ENCODE data around the gene PRCC. TPM values are rescaled to one million over a fixed set of nuclear protein-coding genes. Genes with fewer than 3 reads are reported as not detected.

Gene PRCC
- total RNA-seq, 1 experiment from 2014 or later, result 45.4 TPM

- in situ Hi-C loops (cut with HindIII; ENCODE audit: low sequenced_read_pairs), result no loop called here
- no peak for DNase-seq (ENCODE audit: low spot score)
Measured at GRCh38 chr1:156743367-156744302, 23.7 kb upstream of the PRCC start.

- no peak for DNase-seq (ENCODE audit: low spot score)
- in situ Hi-C loops (cut with HindIII; ENCODE audit: low sequenced_read_pairs), result no loop called here
Measured at GRCh38 chr1:156744344-156744743, 23.0 kb upstream of the PRCC start.

DNA sequence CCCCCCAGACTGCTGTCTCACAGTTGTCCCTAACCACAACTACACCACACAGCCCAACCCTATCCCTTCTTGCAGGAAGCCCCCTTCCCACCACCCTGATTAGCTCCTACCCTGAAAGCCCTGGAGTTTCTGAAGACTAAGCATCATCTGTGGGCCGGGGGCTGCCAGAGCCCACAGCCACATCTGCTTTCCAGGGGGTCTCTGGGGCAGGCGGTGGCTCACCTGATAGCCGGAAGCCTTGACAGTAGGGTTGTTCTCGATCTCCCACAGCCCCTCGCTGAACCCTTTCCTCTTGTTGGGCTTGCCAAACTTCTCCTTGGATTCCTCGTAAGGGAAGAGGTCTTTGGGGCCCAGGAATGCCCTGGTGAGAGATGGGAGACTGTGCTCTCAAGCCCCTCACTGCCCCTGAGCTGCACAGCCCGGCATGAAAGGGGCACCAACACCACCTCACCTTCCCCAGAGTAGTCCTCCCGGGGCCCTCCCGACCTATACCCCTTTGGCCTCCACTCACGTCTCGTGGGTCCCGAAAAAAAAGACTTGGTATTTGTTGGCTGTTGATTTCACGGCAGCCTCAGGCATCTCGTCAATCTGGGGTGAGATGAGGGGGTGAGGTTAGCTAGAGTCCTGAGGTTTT, 22.4 kb upstream of the PRCC start:
- DNase-seq (ENCODE audit: low spot score), result no peak
- in situ Hi-C loops (cut with HindIII; ENCODE audit: low sequenced_read_pairs), result no loop called here

DNA sequence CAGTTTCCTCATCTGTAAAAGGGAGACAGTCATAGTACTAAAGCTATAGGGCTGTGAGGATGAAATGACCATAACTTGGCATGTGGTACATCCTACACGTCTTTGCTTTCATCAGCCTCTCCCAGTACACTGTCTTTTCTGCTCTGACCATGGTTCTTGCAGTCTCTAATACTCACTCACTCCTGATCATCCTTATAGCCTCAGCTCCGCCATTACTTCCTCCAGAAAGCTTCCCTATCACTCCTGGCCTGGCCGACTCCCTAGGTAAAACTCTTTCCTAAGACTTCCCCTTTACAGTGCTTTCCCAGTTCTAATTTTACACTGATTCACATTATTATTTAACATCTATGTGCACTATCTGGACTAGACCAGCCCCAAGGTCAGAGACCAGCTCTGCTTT, 21.5 kb upstream of the PRCC start:
- no peak for DNase-seq (ENCODE audit: low spot score)
- in situ Hi-C loops (cut with HindIII; ENCODE audit: low sequenced_read_pairs), result no loop called here

- in situ Hi-C loops (cut with HindIII; ENCODE audit: low sequenced_read_pairs), result no loop called here
- no peak for DNase-seq (ENCODE audit: low spot score)
Measured at GRCh38 chr1:156746406-156746727, 21.0 kb upstream of the PRCC start.

DNA sequence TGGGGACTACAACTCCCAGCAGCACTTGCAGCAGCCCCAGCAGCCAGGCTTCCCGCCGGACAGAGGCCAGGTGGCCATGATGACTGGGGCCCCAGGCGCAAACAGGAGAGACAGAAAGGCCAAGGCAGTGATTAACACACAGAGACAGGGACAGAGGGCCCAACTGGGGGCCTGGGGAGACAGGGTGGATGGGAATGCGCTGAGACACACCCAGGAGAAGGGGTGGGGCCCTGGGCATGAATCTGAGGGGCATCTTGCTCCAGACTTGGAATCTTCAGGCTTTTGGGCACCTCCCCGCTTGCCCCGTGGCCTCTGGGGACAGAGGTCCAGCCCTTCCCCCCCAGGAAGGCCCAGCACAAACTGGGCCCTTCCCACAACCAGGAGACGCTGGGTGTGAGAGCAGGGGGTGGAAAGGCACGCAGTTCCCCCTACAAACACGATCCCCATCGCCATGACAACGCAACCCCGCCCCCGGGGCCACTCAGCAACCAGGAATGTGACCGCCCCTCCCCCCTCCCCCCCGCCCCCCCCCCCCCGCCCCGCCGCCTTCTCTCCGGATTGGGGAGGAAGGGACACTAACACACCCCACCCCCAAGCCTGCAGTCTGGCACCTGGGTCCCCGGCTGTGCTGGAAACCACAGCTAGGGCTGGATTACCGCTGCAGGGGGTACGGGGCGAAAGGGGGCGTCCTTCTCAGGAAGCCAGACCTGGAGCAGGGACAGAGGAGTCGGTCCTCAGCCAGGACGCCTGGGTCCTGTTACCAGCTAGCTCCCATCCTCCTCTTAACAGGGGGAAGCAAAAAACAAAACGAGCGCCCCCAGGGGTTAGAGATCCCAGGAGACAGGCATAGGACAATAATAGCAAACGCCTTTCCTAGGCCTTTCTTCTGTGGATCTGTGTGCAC, 20.4 kb upstream of the PRCC start:
- DNase-seq (ENCODE audit: low spot score), result peak; percentile 84
- in situ Hi-C loops (cut with HindIII; ENCODE audit: low sequenced_read_pairs), result no loop called here

GRCh38 chr1:156747742-156748669, 19.3 kb upstream of the PRCC start:
- DNase-seq (ENCODE audit: low spot score), result no peak
- in situ Hi-C loops (cut with HindIII; ENCODE audit: low sequenced_read_pairs), result no loop called here

DNA sequence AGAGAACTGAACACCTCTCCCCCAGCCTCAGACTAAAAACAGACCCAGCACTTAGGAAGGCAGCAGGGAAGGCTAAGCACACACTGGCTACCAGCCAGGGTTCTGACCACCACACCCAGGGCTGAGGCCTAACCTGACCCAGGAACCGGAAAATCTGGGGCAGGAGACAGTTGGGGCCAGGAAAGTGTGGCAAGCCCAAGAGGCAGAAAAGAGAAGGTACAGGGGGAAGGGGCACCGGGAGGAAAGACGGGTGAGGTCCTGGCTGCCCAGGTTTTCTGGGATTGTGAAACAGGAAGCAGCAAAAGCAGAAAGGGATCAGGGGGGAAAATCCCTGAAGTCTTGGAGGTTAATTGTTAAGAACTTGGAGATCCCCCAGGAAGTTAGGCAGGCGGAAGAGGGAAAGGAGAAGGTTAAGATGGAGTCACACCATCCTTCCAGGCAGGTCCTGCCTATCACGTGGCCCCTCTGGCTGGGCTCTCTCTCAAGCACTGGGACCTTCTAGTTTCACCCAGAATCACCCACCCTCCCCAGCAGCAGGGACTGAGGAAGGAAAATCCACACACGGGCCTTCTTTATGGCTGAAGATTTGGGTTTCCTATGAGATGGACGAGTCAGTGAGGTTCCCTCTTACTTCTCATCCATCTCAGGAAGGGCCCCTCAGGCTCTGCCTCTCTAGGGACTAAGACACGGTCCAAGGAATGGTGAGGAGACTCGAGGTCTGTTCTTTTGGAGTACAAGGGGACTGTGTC, 18.5 kb upstream of the PRCC start:
- in situ Hi-C loops (cut with HindIII; ENCODE audit: low sequenced_read_pairs), result no loop called here
- DNase-seq (ENCODE audit: low spot score), result no peak

- DNase-seq (ENCODE audit: low spot score), result no peak
- in situ Hi-C loops (cut with HindIII; ENCODE audit: low sequenced_read_pairs), result no loop called here
Measured at GRCh38 chr1:156749419-156750118, 17.8 kb upstream of the PRCC start.

DNA sequence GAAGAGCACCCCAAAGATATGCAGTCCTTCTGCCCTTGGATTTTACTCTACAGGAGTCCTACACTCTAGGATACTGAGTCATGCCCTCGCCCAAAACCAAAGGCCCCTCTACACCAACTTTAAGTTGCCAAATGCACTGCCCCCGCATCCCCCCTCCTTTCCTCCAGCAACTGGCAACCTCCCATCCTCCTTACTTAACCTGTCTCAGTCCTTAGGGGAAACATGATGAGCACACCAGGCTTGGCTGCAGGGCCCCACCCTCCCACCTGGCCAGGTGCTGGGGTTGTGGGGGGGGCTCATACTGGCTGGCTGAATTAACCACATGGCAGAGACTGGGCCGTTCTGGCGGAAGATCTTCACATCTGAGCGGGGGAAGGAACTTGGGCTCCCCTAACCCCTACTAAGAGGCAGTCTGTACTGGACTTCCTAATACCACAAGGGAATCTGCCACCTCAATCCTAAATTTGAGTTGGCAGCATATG, 17.1 kb upstream of the PRCC start:
- DNase-seq (ENCODE audit: low spot score), result no peak
- in situ Hi-C loops (cut with HindIII; ENCODE audit: low sequenced_read_pairs), result no loop called here

- no peak for DNase-seq (ENCODE audit: low spot score)
Measured at GRCh38 chr1:156750711-156751450, 16.5 kb upstream of the PRCC start.

DNA sequence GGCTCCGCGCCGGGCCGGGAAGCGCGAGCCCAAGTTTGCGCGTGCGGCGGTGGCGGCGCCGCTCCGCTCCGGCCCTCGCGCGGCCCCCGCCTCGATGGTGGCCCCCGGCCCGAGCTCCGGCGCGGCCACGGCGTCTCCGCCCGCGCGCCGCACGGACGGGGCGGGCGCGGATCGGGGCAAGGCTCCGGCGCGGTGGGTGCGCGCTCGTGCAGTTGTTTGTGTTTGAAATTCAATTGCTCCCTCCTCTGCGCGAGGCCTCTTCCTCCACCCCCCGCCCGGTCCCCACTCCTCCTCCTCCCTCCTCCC, 15.9 kb upstream of the PRCC start, which contains the start of gene HDGF:
TSS of gene HDGF (minus strand) at position 225 of the 306 bp plus-strand sequence. CDS start 246 bp downstream, outside the sequence.
- no peak for DNase-seq (ENCODE audit: low spot score)
- in situ Hi-C loops (cut with HindIII; ENCODE audit: low sequenced_read_pairs), result no loop called here

More at GRCh38 chr1:156750711-156751450, 16.5 kb upstream of the PRCC start:
- in situ Hi-C loops (cut with HindIII; ENCODE audit: low sequenced_read_pairs), result no loop called here

DNA sequence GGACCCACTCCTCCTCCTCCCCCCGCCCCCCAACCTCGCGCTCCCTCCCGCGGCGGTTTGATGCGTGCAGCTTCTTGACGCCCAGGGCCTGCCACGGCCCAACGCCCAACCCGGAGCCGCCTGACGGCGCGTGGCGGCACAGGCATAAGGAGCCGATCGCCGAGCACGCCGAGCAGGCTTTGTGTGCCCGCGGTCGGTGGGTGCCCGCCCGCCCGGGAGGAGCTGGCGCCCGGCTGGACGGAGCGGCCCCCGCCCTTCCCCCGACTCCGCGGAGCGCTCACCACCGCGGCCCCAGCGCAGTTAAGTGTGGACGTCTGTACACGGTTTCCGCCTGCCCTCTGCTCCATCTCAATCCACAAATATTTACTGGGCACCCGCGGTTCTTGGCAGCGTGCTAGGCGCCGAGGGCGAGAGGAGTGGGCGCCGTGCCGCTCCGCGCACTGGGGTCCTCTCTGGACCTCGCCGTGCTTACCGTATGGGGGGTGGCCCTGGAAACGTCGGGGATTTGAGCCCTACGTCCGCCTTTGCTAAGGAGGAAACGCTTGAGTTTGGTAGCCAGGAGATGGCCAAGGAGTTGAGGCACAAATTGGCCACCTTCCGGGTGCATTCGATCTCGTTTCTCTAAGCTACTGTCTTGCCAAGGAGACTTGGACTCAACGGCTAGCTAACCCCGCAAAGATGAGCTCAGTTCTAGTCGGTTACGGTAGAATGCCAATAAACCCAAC, 15.4 kb upstream of the PRCC start:
- peak; percentile 97 for DNase-seq (ENCODE audit: low spot score)
- in situ Hi-C loops (cut with HindIII; ENCODE audit: low sequenced_read_pairs), result no loop called here

- DNase-seq (ENCODE audit: low spot score), result no peak
- in situ Hi-C loops (cut with HindIII; ENCODE audit: low sequenced_read_pairs), result no loop called here
Measured at GRCh38 chr1:156752843-156753482, 14.4 kb upstream of the PRCC start.

DNA sequence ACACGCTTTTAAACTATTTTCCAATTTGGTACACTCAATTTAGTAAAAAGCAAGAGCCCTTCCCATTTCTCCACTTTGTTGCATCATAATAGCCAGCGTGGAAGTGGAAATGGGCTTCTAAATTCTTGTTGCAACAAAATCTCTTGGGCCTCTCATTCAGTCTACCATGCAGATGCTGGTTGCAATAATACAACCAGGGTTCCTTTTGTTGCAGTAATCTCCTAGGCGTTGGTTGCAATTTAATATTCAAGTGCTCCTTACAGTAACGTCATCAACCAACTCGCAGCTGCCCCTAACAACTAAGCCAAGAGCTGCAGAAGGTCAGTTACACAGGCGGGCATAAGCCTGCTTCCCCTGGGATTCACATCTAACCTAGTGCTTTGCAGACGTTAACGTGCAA, 13.1 kb upstream of the PRCC start:
- in situ Hi-C loops (cut with HindIII; ENCODE audit: low sequenced_read_pairs), result no loop called here
- no peak for DNase-seq (ENCODE audit: low spot score)

- no peak for DNase-seq (ENCODE audit: low spot score)
- in situ Hi-C loops (cut with HindIII; ENCODE audit: low sequenced_read_pairs), result no loop called here
Measured at GRCh38 chr1:156755527-156755950, 11.8 kb upstream of the PRCC start.

Data from G401 (cell line).